ENCODE results near the gene IPO4.

IPO4 gene

GRCh38 chr14:24194186-24194872 lies 5.7 kb upstream of the IPO4 start:
- no peak for DNase-seq

- DNase-seq, result no peak
Measured at GRCh38 chr14:24192933-24193332, 4.3 kb upstream of the IPO4 start.

GRCh38 chr14:24190416-24190815 lies 1.8 kb upstream of the IPO4 start:
- no peak for DNase-seq

DNA sequence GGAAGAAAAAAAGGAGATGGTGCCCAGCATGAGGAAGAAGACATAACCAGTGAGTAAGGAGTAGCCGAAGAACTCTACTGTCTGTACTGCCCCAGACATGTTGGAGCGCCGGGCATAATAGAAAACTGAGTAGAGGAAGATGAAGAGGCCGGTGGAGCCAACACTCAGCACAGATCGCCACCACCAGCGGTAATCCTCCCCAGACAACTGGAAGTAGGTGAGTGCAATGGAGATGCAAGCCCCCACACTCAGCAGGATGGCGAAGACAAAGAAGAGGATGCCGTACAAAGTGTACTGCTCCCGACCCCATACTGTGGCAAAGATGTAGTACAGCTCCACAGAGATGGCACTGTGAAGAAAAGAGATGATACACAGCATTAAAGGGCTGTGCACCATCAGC lies 844 bp upstream of the IPO4 start:
- DNase-seq, result no peak

- DNase-seq, result no peak
Measured at GRCh38 chr14:24189059-24189375, 401 bp upstream of the IPO4 start.

DNA sequence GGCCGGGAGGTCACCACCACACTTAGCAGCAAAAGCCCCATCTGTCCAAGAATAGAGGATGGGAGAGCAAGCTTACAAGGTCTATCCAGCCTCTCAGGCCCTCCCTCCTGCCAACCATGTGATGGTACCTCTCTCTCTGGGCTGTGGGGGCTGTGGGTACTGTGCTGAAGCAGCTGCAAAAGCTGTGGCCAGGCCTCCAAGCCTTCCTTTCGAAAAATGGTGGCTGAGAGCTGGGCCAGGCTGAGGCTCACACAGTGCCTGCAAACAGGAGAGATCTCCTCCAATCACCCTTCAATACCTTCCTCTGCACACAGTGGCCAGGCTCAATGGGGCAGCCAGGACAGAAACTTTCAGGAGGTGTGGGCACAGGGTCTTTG lies 1.1 kb downstream of the IPO4 start:
- no peak for DNase-seq

- DNase-seq, result no peak
Measured at GRCh38 chr14:24186831-24187538, 1.6 kb downstream of the IPO4 start.

DNA sequence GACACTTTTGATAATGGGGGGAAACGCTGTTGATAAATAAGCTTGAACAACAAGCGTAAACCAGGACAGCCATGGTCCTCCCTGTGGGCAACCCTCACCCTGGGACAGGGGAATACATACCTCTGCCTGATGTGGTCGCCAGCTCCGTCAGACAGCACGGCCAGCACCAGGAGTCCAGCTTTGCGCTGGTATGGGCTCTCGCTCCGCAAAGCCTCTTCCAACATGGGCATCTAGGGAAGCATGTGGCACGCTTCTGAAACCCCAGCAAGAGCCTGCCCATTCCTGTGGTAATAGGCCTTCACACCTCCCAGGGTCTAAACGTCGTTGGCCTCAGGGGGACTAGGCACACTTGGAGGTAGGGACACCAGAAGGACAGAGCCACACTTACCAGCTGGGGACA lies 2.9 kb downstream of the IPO4 start:
- DNase-seq, result no peak

DNA sequence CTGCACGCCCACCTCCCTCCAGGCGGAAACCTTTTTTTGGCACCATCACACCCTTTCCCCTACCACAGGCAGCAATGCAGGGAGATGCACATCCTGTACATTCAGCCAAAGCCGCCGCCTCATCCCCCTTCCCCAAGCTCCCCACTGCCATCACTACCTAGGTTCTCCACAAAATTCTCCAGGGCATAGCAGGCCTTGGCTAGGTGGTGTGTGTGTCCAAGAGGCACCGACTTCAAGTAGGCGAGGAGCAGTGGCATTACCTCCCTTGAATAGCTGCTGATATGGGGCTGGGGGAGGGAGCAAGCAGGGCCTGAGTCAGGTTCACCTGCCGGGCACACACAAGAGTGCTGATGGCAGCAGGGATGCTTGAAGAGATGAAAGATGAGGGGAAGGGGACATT lies 3.6 kb downstream of the IPO4 start:
- no peak for DNase-seq

GRCh38 chr14:24184104-24184970 lies 4.3 kb downstream of the IPO4 start:
- no peak for DNase-seq

GRCh38 chr14:24183014-24183481 lies 5.6 kb downstream of the IPO4 start:
- DNase-seq, result no peak

- no peak for DNase-seq
Measured at GRCh38 chr14:24182110-24182882, 6.3 kb downstream of the IPO4 start.

DNA sequence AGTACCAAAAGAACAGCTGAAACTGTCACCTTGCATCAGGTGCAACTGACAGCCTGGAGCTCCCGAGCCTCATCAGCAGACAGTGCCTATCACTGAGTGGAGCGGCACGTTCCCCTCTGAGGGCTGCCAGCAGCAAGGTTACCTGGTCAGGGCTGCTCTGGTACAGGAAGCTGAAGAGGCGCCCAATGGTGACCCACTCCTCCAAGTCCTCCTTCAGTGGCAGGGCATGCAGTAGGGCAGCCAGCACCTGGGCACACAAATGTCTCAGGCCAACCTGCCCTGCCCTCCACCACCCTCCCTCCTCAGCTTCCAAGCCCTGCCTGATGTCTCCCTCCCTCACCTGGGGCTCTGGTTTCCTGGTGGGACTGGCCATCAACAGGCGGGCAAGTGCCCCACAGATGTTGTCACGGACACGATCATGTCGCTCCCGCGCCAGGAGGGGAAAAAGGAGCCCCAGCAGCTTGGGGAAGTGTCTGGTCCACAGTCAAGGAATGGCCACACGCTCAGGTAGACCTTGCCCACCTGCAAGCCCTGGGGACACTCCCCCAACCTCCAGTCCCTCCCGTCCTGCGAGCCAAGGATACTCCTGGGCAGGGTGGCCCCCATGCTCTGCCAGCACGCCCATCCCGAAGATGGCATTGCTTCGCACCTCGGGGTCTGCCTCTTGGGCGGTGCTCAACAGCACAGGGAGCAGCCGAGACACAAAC lies 7.1 kb downstream of the IPO4 start:
- no peak for DNase-seq

DNA sequence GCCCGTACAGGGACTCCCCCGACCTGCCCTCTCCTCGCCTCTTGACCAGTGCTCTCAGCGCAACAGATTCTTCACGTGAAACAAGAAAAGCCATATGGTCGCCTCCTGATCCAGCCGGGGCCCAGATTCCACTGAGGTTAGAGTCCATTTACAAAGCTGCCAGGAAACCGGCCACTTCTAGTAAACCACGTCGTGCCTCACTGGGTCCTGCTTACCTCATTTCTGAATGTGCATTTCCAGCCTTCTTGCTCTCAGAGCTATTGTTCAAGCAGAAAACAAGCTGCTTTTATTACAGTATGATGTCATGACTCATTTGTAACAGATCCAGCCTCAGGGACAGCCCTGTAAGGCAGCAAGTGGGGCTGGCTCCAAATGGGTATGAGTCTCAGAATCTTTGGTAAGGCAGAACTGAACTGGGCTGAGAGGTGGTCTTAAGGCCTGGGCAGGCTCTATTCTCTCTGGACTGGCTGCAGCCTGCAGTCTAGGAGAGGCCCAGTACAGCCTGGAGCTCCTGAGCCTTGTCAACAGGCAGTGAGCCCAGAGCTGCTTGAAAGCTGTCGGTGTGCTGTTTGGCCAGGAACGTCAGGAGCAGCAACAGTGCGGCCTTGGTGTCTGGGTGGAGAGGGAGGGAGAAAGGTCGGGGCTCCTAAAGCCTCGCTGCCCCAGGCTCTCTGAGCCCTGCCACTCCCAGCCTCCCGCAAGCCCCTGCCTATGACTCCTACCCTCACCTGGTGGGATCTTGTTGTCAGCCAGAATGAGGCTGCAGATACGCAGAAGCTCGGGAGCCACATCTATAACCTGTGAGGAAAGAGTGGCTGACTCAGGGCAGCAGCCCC lies 8.4 kb downstream of the IPO4 start:
- no peak for DNase-seq

GRCh38 chr14:24179294-24179960 lies 9.2 kb downstream of the IPO4 start:
- DNase-seq, result peak; percentile 18

- DNase-seq, result no peak
Measured at GRCh38 chr14:24178399-24179178, 10.0 kb downstream of the IPO4 start.

- DNase-seq, result no peak
Measured at GRCh38 chr14:24177891-24178290, 10.7 kb downstream of the IPO4 start.

DNA sequence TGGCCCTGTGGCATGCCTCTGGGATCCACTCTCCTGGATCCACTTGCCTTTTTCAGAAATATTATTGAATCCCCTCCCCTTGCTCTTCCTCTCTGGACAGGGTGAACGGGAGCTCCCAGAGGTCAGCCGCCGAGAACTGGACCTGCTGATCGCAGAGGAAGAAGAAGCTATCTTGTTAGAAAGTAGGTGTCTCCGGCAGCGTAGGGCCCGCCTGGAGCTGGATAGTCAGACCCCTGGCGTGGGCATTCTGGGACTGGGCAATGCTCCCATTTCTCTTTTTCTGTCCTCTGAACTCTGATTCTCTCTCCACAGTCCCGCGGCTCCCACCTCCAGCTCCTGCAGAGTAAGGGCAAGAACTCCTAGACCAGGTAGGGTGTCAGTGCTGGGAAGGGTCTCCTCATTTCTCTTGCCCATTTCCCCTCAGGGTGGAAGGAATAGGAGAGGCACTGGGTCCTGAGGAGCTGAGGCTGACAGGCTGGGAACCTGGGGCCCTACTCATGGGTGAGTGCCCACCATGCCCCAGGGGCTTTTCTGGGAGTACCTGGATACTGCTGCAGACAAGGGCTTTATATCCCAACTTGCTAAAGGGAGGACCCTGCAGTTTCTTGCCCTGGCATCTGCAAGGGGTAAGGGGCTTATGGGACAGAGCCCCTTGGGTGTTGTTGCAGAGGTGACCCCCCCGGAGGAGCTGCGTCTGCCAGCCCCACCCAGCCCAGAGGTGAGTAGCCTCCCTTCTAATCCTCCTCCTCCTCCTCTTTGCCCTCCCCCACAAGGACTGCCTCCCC lies 11.4 kb downstream of the IPO4 start:
- DNase-seq, result no peak

GRCh38 chr14:24176599-24176998 lies 12.0 kb downstream of the IPO4 start:
- no peak for DNase-seq
